ENCODE measurements around the gene DFFA. TPM values are rescaled to one million over a fixed set of nuclear protein-coding genes. Genes with fewer than 3 reads are reported as not detected.

Gene DFFA
- total and polyA plus RNA-seq, 12 donors, result 13.0 to 42.1 (median 35.1) TPM

DNA sequence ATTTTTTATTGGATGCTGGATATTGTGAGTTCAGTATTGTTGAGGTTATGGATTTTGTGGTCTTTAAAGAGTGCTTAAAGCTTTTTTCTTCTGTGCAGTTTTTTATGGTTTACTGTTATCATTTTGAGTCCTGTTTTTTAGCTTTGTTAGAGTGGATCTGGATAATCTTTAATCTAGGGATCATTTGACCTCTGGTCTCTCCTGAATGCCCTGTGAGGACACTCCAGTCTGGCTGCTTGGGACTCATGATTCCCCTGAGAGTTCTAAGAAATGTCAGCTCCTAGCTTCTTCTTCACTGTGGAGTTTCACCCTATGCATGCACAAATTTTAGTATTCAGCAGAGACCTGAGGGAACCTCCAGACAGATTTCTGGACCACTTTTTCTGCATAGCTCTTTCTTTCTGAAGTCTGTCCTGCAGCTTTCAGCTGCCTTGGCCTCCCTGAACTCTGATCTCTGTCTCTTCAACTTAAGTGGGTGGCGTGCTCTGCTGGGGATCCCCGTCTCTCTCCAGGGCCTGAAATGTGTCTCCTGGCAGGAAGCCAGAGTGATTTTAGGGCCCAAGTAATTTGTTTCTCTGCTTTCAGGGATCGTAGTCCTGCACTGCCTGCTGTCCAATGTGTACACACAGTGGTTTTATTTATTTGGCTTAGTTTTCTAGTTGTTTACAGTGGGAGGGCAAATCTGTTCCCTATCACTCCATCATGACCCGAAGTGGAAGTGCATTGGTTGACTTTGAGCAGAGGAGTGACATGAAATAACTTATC is 17.1 kb upstream of the DFFA start:
- Histone ChIP-seq H3K27me3 (no peaks in the 10 kb centered on the region), H3K36me3 (replicated peaks in 1 of 2) (no peaks in the 10 kb centered on the region), H3K4me1 (replicated peaks in 1 of 2) (peaks cover 5 to 9% of the 10 kb centered on the region in 2 donors), H3K4me3 (no peak overlapping the region), H3K9me3 (replicated peaks in 1 of 3) (no peaks in the 10 kb centered on the region), H3K27ac (no peak overlapping the region)
- no peak for DNase-seq
- WGBS, 4 donors, result 47 to 75% (median 61%) methylated on average over 3 to 4 of the region's 4 CpGs
- no peak for TF ChIP-seq POLR2A (IDR thresholded peaks at IDR 0.05)
- TF ChIP-seq, protein P1, sequence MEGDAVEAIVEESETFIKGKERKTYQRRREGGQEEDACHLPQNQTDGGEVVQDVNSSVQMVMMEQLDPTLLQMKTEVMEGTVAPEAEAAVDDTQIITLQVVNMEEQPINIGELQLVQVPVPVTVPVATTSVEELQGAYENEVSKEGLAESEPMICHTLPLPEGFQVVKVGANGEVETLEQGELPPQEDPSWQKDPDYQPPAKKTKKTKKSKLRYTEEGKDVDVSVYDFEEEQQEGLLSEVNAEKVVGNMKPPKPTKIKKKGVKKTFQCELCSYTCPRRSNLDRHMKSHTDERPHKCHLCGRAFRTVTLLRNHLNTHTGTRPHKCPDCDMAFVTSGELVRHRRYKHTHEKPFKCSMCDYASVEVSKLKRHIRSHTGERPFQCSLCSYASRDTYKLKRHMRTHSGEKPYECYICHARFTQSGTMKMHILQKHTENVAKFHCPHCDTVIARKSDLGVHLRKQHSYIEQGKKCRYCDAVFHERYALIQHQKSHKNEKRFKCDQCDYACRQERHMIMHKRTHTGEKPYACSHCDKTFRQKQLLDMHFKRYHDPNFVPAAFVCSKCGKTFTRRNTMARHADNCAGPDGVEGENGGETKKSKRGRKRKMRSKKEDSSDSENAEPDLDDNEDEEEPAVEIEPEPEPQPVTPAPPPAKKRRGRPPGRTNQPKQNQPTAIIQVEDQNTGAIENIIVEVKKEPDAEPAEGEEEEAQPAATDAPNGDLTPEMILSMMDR (IDR thresholded peaks at IDR 0.05), result no peak
- intact Hi-C loops (cut with DNase I), result loop anchor here (5.0 to 10.0 kb wide), 2 partner anchors 57 to 115 kb away; partner anchors contain the start of gene CENPS (in 2 of the 2)

DNA sequence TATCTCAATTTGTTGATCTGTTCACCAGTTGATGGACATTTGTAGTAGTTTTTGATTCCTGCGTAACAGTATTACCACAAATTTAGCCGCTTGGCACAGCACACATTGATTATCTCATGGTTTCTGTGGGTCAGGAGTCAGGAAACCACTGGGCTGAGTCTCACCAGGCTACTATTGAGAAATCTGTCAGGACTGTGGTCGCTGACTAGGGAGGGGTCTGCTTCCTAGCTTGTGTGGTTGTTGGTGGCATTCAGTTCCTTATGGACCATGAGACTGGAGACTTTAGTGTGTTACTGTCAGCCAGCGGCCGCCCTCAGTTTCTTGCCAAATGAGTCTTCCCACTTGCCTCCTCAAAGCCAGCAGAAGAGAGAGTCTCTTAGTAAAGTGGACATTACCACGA is 12.2 kb upstream of the DFFA start:
- intact Hi-C loops (cut with DNase I), result no loop called here
- no peaks in the 10 kb centered on the region for H3K36me3 ChIP-seq (replicated peaks in 1 of 2)
- WGBS, 4 donors, result 75 to 89% (median 84%) methylated on average over 5 to 6 of the region's 6 CpGs
- DNase-seq, result peak in 2 of 7 donors; percentile 26 to 30
- H3K4me3 ChIP-seq, result no peak overlapping the region
- no peaks in the 10 kb centered on the region for H3K9me3 ChIP-seq (replicated peaks in 1 of 3)
- H3K4me1 ChIP-seq (replicated peaks in 1 of 2), result no peaks in the 10 kb centered on the region
- peak overlapping the region in 1 of 5 donors; percentile 52 for H3K27ac ChIP-seq
- TF ChIP-seq POLR2A (IDR thresholded peaks at IDR 0.05), result no peak
- TF ChIP-seq, protein P1 (IDR thresholded peaks at IDR 0.05), result no peak
- H3K27me3 ChIP-seq, result no peaks in the 10 kb centered on the region

DNA sequence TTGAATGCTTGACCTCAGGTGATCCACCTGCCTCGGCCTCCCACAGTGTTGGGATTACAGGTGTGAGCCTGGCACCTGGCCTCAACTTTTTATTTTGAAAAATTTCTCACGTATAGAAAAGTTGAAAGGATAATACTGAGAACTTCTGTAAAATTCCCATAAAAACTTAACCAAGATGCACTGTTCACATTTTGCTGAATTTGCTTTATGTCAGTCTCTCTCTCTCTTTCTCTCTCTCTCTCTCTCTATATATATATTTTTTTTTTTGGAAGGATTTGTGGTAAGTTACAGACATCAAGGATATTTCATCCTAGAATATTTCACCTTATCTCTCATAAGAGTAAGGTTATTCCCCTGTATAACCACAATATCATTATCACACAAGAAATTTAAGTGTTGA is 8.3 kb upstream of the DFFA start:
- WGBS, 4 donors, result 83 to 96% (median 92%) methylated on average over 2 of the region's 2 CpGs
- intact Hi-C loops (cut with DNase I), result no loop called here
- no peak overlapping the region for H3K27ac ChIP-seq
- no peaks in the 10 kb centered on the region for H3K27me3 ChIP-seq
- H3K9me3 ChIP-seq (replicated peaks in 1 of 3), result no peaks in the 10 kb centered on the region
- H3K4me3 ChIP-seq, result no peak overlapping the region
- H3K36me3 ChIP-seq (replicated peaks in 1 of 2), result no peaks in the 10 kb centered on the region
- peaks cover 5 to 13% of the 10 kb centered on the region in 2 donors for H3K4me1 ChIP-seq (replicated peaks in 1 of 2)
- no peak for TF ChIP-seq POLR2A (IDR thresholded peaks at IDR 0.05)
- DNase-seq, result no peak

DNA sequence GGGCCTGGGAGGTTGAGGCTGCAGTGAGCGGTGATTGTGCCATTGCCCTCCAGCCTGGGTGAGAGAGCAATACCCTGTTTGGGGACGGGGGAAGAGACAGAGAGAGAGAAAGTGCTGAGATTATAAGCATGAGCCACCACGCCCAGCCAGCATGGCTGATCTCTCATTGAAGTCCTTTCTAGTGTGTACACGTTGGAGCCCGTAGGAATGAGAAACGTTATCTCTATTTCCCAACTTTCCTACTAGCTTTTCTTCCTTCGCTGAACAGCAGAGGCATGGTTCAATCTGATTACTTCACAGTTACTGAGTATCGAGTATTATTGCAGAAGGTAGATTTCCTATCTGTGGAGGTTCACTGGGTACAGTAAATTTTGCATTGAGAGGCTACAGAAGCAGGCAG is 7.0 kb upstream of the DFFA start:
- WGBS, 4 donors, result 77 to 85% (median 80%) methylated on average over 8 of the region's 8 CpGs
- H3K9me3 ChIP-seq (replicated peaks in 1 of 3), result no peaks in the 10 kb centered on the region
- TF ChIP-seq, protein P1 (IDR thresholded peaks at IDR 0.05), result no peak
- TF ChIP-seq POLR2A (IDR thresholded peaks at IDR 0.05), result no peak
- DNase-seq, result no peak
- H3K36me3 ChIP-seq (replicated peaks in 1 of 2), result no peaks in the 10 kb centered on the region
- H3K27me3 ChIP-seq, result no peaks in the 10 kb centered on the region
- peaks cover 7 to 19% of the 10 kb centered on the region in 2 donors for H3K4me1 ChIP-seq (replicated peaks in 1 of 2)
- H3K4me3 ChIP-seq, result no peak overlapping the region
- no peak overlapping the region for H3K27ac ChIP-seq
- intact Hi-C loops (cut with DNase I), result no loop called here

DNA sequence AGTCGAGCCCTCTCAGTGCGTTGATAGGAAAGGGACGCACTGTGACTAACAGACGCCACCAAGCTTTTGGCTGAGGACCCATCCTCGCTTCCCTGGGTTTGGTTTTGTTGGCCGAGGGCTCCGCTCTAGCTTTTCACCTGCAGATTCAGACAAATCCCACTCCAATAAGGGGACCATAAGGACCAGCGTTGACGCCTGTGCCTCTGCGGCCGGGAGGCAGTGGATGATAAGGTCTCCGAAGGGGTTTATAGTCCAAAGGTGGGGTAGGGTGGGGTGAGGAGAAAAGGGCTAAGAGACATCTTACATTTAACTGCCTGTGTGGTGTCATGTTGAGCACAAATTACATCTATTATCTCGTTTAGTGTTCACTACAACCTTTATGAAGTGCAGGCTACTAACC is 3.2 kb upstream of the DFFA start:
- Histone ChIP-seq H3K36me3 (replicated peaks in 1 of 2) (no peaks in the 10 kb centered on the region), H3K27me3 (no peaks in the 10 kb centered on the region), H3K27ac (peak overlapping the region in 3 of 5 donors; percentile 27 to 88 (median 81)), H3K9me3 (replicated peaks in 1 of 3) (no peaks in the 10 kb centered on the region), H3K4me1 (replicated peaks in 1 of 2) (peaks cover 7 to 36% of the 10 kb centered on the region in 2 donors), H3K4me3 (peak overlapping the region; percentile 49 to 82 (median 65))
- intact Hi-C loops (cut with DNase I), result no loop called here
- WGBS, 4 donors, result 0 to 5% (median 2%) methylated on average over 9 to 13 of the region's 13 CpGs
- DNase-seq, result no peak
- TF ChIP-seq POLR2A (IDR thresholded peaks at IDR 0.05), result no peak
